SU-DHL-6 (cell line): ENCODE results near the gene GYG1.

Source experiments
- CTCF ChIP-seq: fragments of 200-600 bp; sonication (generic); IDR thresholded peaks from one replicate; pipeline ENCODE4 v1.5.1; 2017; ENCODE audit warnings: antibody characterized with exemption, mild to moderate bottlenecking, low read length, moderate library complexity; ENCODE audit not compliant: insufficient read depth, poor library complexity, severe bottlenecking
- EZH2phosphoT487 ChIP-seq: fragments of 200-600 bp; sonication (generic), shearing (Covaris generic); conservative IDR thresholded peaks from 2 replicates; pipeline ENCODE4 v1.6.1; 2018; ENCODE audit warnings: mild to moderate bottlenecking, antibody characterized with exemption, low read length, moderate library complexity, mixed read lengths

- TF ChIP-seq CTCF (no peak), EZH2phosphoT487 (no peak)
Observed at GRCh38 chr3:148951599-148952361, 39.6 kb upstream of the GYG1 start.
